Measurements from ENCODE around the gene SET.

GRCh38 chr9:128715436-128715750 is 26.4 kb downstream of the SET start:
- TF ChIP-seq CTCF (conservative IDR thresholded peaks at IDR 0.05 in 1 of 2, IDR thresholded peaks at IDR 0.05 in 1 of 2; ENCODE audit: extremely low read depth in 1 of 2, insufficient read depth in 1 of 2, low read depth in 1 of 2, low read length in 2 of 2) (no peak), EZH2 (IDR thresholded peaks at IDR 0.05; ENCODE audit: borderline replicate concordance, low read length) (no peak)

Measured in mammary epithelial cell (primary cell).